ENCODE results near the gene CARD9.

The CARD9 gene

DNA sequence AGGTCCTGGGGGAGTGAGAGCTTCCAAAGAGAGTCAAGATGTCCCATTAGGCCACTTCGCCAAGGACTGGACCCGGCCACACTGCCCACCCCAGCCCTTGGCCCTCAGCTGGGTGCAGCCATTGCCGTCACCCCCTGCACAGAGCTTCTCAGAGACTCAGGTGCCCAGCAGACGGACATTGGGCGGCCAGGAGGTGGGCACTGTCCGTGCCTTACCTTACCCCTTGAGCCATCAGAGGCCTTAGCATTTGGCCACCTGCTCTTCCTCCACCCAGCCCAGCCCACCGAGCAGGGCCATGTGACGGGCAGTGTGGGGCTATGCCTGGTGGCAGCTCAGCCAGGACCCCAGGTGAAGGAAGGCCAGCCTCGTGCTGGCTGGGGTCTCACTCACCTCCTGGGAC is 6.6 kb downstream of the CARD9 start:
- no peak for DNase-seq (ENCODE audit: extremely low spot score, insufficient read length, low read depth)
- FAIRE-seq, result no peak

DNA sequence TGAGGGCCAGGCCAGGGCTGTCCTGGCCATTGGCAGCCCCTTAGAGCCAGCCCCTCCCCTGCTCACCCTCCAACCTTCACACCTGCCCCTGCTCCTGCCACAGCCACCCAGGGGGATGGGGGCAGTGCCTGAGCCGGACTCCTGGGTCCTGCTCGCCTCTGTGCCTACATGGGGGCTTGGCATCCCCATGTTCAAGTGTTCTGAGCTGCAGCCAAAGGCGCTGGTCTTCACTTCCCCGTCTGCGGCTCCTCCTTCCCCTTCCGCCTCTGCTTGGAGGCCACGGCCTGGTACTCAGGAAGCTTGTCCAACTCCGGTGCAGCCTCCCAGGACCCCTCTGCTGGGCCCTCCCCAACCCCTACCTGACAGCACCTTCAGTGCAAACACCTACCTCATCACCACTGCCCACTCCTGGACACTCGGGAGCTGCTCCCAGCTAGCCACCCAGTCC is 7.7 kb downstream of the CARD9 start:
- DNase-seq (ENCODE audit: extremely low spot score, insufficient read length, low read depth) (no peak), FAIRE-seq (no peak)

DNA sequence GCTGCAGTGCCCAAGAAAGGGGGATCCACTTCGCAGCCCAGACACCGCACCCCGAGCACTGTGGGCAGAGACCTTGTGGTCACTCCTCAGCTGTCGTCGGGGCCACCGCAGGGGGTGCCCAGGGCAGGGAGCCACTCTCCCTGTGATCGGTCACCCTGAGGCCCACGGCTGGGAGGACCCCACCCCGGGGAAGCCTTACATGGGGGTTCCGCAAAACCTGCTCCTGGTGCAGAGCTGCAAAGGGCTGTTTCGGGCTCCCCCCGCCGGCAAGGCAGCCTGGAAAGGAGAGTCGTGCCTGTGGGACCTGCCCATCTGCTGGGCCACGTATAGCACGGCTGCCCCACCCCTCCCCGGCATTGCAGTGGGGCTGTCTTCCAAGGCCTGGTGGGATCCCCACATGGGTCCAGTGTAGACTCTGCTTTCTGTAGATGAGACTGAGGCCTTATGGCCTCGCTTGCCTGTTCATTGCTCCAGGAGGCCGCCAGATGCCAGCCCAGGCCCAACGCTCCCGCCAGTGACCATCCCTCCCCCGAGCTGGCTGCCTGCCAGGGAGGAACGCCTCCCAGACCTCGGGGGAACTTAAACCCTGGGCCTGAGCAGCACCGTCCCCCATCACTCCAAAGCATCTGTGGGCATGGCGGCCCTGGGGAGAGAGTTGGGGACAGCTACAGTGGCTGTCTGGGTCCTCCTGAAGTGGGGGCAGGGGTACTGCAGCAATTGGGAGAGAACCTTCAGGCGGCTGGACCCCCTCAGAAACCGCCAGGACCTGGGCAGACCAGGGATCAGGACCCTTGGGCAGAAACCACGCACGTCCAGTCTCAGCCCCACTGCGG is 8.3 kb downstream of the CARD9 start:
- no peak for DNase-seq (ENCODE audit: extremely low spot score, insufficient read length, low read depth)
- no peak for FAIRE-seq

DNA sequence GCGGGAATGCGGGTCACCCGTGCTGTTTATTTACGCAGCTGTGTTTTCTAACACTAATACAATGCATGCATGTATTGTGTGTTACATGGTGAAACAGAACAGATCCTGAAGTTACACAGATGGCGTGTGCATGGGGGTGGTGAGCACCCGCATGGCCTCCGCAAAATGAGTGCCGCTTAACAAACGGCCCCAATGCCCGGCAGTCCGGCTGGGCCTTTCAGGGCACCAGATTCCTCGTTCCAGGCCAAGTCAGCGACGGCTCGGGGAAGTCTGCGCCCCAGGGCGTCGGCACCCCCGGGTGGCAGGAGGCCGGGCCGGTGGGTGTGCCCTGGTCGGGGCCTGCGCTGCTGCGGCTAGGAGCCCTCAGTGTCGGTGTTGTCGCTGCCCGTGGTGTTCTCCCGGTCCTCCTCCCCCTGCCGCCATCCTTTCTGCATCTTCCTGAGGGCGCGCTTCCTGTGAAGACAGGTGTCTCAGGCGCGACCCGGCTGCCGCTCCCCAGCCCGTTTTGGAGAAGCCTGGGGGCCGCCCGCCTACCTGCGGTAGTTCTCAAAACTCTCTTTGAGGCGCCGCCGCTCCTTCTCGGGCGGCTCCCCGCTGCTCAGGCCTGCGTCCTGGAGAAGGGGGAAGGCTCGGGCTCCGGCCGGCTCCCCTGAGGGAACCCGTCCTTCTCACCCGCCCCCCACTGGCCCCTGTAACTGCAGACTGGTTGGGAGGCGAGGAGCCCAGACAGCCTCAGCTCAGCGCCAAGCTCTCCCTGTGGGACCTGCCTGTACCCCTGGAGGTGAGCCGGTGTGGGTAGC is 9.3 kb downstream of the CARD9 start:
- FAIRE-seq, result no peak
- no peak for DNase-seq (ENCODE audit: extremely low spot score, insufficient read length, low read depth)

DNA sequence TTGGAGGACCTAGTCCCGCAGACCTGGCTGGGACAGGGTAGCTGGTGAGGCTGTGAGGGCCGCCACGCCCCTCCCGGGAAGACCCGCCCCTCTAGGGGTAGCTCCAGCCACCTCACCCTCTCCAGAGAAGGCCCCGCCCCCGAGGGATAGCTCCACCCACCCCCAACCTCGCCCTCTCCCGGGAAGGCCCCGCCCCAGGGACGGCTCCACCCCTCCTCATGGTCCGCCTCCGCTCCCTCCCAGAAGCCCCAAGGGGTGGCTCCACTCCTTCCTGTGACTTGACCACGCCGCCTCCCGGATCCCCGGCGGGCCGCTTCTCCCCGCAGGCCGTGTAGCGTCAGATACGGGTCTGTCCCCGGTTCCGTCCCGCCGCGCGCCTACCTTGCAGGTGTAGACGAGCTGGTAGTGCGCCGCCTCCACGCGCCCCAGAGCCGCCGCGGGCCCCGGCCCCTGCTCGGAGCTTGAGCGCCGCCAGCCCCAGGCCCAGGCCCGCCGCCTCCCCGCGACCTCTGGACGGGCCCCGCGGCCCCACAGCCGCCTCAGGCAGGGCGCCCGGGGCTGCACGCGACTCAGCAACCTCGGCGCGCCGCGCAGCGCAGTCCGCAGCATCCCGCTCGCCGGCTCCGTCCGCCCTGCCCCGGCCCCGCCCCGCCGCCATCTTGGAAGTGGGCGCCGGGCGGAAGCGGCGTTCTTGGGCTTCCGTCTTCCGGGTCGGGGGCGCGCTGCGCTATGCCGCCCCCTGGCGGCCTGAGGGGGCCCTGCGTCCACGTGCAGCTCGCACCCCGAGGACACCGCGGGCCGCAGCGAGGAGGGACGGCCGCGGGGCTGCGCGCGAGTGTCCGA is 10.1 kb downstream of the CARD9 start, which contains the start of gene DNLZ:
TSS of gene DNLZ (minus strand) at position 639 of the 843 bp plus-strand sequence. CDS start at position 609, 30 bp downstream.
- FAIRE-seq (peak; percentile 94), DNase-seq (ENCODE audit: extremely low spot score, insufficient read length, low read depth) (peak; percentile 100)

DNA sequence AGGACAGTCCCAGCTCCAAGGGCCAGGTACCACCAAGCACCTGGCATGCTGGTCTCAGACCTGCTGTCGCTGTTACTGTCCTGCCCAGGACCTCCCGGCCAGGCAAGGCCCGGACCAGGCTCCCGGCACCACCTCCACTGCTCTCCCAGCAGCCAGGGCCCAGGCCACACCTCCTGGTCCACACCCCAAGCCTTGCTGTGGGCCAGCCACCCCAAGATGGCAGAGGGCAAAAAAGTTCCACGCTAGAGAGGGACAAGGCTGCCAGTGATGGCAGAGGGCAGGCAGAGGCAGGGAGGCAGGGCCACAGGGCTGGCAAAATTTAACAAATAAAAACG is 11.1 kb downstream of the CARD9 start:
- no peak for FAIRE-seq

DNA sequence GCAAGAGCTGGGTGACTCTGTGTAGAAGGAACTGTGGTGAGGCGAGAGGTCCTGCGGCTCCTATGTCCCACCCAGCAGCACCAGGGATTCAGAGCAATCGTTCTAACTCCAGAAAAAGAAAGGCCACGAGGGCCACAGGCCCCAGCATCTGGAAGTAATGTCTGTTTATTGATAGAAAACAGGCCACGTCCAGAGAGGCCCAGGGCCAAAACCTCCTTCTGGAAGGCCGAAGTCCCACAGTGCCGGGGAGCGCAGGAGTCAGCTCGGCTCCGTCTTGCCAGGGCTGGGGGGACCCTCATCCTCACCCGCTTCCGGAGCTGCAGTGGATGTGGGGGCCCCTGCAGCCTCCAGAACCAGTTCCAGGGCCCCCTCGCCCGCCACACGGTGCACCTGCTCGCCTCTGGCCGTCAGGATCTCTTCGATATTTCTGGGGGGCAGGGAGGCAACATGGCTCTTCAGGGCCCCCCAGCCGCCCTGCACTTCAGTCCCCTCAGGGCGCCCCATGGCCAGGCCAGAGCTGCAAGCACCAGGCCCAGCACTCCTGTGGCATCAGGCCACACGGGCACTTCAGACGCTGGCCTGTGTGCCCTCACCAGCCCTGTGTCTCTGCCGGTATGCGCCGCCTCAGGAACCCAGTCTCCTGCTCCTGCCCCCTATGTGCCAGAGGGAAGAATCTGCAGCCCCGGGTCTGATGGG is 11.6 kb downstream of the CARD9 start:
- no peak for DNase-seq (ENCODE audit: extremely low spot score, insufficient read length, low read depth)
- no peak for FAIRE-seq

More for the DNA sequence above, 11.1 kb downstream of the CARD9 start:
- DNase-seq (ENCODE audit: extremely low spot score, insufficient read length, low read depth), result no peak

DNA sequence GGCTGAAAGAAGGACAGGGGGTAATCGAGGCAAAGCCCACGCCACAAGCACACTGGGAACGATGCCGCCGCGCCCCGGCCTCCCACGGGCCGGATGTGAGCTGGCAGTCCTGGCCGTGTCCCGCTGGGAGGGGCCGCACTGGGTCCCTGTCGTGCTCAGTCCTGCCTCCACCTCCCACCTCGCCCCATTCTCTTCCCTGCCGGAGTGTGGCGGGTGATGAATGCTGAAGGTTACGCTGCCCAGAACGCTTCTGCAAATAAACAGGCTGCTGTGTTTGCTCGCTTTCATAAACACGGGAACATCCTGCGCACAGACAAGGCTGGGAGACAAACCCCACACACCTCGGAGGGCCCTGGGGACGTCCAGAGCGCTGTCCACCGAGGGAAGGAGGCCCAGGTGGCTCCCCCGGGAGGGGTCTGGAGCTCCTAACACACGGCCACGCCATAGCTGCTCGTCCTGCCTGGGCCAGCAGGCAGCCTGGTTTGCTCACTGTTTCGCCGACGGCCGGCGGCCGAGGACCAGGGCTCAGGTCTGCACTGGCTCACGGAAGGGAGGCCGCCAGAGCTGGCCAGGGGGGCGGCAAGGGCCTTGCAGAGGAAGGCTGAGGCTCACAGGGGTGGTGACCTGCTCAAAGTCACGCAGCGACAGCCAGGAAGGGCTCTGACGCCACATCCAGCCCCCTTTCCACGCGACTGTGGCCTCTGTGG is 12.3 kb downstream of the CARD9 start:
- no peak for DNase-seq (ENCODE audit: extremely low spot score, insufficient read length, low read depth)
- FAIRE-seq, result no peak

DNA sequence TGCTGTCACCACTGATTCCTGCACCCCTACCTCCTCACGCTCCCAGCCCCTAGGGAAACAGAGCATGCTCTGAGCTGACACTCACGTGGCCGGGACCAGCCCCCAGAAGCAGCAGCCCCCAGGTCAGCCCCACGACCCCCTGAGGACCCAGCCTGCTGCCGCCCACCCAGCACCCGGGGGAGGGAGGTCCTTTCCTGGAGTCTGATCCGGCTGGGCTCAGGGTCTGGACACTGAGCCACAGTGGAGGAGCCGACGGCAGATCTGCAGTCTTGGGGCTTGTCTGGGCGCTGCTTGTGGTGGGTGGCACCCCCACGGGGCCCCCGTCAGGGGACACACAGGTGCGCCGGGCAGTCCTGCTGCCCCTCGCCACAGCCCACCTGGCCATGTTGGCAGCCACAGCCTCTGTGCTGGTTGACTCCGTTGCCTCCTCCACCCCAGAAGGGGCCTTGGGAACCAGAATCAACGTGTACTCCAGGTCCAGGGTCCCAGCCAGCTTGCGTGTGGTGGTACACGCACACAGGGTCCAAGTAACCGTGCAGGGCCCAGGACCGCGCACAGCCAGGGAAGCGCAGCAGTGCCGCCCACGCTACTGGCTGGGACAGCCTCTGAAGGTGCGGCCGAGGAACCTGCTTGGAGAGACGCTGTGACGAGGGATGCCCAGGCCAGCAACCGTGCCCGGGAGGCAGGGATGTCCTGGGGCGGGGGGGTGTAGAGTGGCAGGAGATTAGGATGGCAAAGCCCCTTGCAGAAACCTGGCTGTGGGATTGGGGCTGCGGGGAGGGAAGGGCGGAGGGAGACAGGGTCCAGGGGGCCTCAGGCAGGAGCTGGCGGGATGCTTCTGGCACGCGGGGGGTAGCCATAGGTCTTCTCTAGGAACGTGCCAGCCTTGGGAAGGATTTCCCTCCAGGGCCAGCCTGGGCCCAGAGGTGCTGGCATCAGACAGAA is 13.4 kb downstream of the CARD9 start:
- DNase-seq (ENCODE audit: extremely low spot score, insufficient read length, low read depth) (no peak), FAIRE-seq (no peak)

DNA sequence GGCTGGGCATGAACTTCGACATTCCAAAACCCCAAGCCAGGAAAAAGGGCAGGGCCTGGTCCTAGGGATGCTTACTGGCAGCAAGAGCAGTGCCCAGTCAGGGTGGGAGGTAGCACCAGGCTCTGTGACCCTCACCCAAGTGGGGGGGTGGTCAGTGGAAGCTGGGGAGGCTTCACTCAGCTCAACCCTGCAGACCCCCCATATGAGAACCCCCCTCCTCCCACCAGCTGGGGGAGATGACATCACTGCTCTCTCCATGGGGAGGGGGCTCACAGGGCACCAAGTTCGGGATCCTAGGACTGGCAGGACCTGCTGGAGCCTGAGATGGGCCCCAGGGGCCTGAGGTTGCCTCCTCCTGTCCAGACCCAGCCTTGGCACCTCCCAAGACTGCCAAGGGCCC is 14.6 kb downstream of the CARD9 start:
- no peak for DNase-seq (ENCODE audit: extremely low spot score, insufficient read length, low read depth)
- FAIRE-seq, result no peak

DNA sequence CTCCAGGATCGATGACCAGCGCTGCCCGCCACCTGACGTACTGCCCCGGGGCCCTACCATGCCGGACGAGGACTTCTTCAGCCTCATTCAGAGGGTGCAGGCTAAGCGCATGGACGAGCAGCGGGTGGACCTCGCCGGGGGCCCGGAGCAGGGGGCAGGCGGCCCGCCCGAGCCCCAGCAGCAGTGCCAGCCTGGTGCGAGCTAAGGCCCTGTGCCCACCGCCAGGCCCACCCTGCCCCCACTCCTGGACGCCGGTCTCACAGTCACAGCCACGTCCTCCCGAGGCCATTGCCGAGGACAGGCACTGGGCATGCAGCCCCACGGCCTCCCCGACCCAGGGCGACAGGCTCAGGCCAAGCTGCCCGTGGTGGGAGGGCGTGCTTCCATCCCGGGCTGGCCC is 15.5 kb downstream of the CARD9 start:
- DNase-seq (ENCODE audit: extremely low spot score, insufficient read length, low read depth) (no peak), FAIRE-seq (no peak)

DNA sequence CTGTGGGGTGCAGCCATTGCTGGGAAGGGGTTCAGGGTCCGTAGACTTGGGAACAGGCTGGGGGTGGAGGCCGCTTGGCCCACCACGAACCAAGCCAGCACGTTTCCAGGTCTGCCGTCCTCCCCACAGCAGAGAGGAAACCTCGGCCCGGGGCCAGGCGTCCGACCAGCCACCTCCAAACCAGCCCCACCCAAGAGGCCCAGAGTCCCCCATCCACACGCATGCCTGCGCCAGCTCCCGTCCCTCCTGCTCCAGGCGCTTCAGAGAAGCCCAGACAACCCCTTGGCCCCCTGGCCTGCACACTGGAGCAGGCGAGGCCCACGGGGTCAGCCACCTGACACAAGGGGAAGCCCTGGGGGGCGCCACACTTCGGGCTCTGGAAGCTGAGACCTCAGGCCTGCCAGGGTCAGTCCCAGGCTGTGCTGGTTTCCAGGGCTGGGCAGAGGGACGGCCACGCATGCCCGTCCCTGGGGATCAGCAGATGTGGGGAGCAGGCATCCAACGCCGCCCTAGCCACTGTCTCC is 16.2 kb downstream of the CARD9 start:
- DNase-seq (ENCODE audit: extremely low spot score, insufficient read length, low read depth), result no peak
- no peak for FAIRE-seq

DNA sequence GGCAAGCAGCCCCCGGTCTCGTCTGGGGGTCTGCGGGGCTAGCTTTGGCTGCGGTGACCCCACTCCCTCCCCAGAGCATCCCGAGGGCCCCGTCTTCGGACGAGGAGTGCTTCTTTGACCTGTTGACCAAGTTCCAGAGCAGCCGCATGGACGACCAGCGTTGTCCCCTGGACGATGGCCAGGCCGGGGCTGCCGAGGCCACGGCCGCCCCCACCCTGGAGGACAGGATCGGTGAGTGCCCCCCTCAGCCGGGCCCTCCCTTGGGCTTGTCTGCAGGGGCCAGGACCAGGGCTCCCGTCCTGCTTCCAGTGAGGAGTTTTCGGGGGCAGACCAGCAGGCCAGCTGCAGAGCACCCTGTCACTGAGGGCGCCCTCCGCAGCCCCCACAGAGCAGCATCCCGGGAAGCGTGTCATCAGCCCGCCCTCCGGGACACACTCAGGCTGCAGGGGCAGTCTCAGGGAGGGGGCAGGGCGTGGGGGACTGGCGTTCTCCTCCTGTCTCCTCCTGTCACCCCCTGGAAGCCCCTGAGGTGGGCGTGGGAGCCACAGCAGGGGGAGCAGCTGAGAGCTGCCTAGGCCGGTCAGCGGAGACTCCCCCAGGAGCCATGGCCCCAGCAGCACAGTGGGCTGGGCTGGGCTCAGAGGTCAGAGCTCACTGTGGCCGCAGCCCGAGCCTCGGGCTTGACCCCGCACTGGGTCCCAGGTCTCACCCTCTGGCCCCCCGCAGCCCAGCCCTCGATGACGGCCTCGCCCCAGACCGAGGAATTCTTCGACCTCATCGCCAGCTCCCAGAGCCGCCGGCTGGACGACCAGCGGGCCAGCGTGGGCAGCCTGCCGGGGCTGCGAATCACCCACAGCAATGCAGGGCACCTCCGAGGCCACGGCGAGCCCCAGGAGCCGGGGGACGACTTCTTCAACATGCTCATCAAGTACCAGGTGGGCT is 17.6 kb downstream of the CARD9 start:
- no peak for DNase-seq (ENCODE audit: extremely low spot score, insufficient read length, low read depth)
- no peak for FAIRE-seq

DNA sequence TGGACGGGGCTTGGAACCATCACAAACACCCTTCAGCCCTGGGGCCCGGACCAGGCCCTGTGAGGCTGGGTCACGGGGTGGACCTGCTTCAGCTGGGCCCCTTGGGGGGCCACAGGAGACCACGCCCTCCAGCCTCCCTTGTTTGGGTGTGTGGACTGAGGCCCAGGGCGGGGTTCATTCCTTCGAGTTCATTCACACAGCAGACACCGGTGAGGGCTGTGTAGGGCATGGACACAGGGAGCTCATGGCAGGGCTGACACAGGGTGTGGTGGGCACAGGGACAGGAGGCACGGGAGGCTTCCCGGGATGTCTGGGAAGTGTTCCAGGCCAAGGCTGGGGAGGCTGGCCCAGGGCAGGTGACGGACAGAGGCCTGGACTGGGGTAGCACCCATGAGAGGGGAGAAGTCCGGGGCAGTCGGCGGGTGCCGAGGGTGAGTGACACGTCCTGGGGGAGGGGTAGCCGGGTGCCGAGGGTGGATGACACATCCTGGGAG is 18.8 kb downstream of the CARD9 start:
- no peak for DNase-seq (ENCODE audit: extremely low spot score, insufficient read length, low read depth)
- FAIRE-seq, result no peak

DNA sequence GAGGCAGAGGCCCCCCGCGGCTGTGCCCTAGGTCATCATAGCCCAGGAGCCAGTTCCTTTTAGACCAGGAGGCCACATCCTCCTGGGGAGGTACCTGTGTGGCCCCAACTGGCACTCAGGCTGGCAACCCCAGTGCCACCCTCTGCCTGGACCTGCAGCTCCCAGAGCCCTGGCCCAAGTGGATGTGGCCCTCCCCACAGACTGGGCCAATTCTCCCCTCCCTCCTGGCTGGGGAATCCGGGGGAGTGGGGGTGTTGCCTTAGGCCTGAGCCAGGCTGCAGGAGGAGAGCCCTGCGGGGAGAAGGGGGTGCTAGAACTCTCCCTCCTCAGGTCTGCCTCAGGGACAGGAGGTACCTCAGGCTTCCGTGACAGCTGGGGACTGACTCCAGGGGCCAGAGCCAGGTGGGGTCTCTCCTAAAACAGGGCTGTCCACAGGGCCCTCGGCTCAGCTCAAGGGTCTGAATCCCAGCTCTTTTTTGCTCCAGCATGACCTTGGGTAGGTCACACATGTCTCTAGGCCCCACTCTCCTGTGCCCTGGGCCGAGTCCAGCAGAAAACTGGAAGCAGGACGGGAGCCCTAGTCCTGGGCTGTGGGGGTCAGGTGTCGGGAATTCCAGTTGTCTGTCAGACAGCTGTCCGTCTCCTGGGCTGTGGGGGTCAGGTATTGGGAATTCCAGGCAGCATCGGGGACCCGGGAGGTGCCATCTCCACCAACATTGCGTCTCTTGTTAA is 19.5 kb downstream of the CARD9 start:
- DNase-seq (ENCODE audit: extremely low spot score, insufficient read length, low read depth) (no peak), FAIRE-seq (no peak)

DNA sequence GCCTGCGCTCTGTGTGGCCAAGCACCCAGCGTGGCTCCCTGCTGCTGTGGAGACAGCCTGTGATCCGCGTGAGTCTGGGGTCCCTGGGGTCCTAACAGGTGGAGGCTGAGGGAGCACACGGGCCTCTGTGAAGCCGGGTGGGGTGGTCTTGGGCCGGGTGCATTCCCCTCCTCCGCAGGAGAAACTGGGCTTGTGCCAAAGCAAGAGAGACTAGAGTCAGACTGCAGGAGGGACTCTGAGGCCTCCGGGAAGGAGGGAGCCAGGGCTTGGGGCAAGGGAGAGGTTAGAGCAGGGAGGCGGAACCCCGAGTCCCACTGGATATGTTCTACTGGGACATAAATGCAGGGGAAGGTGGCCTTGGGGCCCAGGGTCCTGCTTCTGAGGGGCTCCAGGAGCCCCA is 20.4 kb downstream of the CARD9 start:
- FAIRE-seq (no peak), DNase-seq (ENCODE audit: extremely low spot score, insufficient read length, low read depth) (no peak)

All from GM18507 (cell line).